ENCODE measurements around the gene TMC5.
A peak's percentile ranks its signal among the peaks of the same experiment; 100 is the strongest.
"Not testable (repeated sequence)": the region's sequence is repeated elsewhere in the genome, so short reads cannot be mapped to it uniquely, and the experiment has no call there.

TMC5 gene

GRCh38 chr16:19512297-19512696 is 94.6 kb downstream of the TMC5 start:
- no peak for DNase-seq

- DNase-seq = no peak
These were observed 95.8 kb downstream of the TMC5 start for GRCh38 chr16:19513377-19514053.

GRCh38 chr16:19515757-19516156 is 98.1 kb downstream of the TMC5 start:
- DNase-seq = no peak

GRCh38 chr16:19517424-19518089 is 99.9 kb downstream of the TMC5 start:
- no peak for DNase-seq

- DNase-seq = no peak
These were observed 100.7 kb downstream of the TMC5 start for GRCh38 chr16:19518388-19518787.

- DNase-seq = peak; percentile 39
These were observed 103.2 kb downstream of the TMC5 start for GRCh38 chr16:19520861-19521331.

- peak; percentile 98 for DNase-seq
These were observed 104.1 kb downstream of the TMC5 start, which contains the start of gene GDE1 for GRCh38 chr16:19521471-19522396. Gene GDE1, minus strand, starts transcription at chr16:19522098. Its CDS starts 134 bp downstream, at chr16:19521964.

GRCh38 chr16:19522397-19522732 is 104.7 kb downstream of the TMC5 start:
- no peak for DNase-seq

- no peak for DNase-seq
These were observed 105.1 kb downstream of the TMC5 start for GRCh38 chr16:19522760-19523159.

GRCh38 chr16:19523184-19523558 is 105.5 kb downstream of the TMC5 start:
- no peak for DNase-seq

GRCh38 chr16:19523559-19524355 is 106.1 kb downstream of the TMC5 start, which contains the start of gene CCP110:
Gene CCP110, plus strand, starts transcription at chr16:19523942. Its CDS starts 3,940 bp downstream, at chr16:19527882.
- DNase-seq = peak; percentile 98

GRCh38 chr16:19524356-19524615 is 106.6 kb downstream of the TMC5 start:
- no peak for DNase-seq

GRCh38 chr16:19524616-19525384 is 107.1 kb downstream of the TMC5 start:
- peak; percentile 70 for DNase-seq

GRCh38 chr16:19525385-19525723 is 107.7 kb downstream of the TMC5 start:
- DNase-seq = no peak

GRCh38 chr16:19527161-19527560 is 109.5 kb downstream of the TMC5 start:
- no peak for DNase-seq

GRCh38 chr16:19528666-19529065 is 111.0 kb downstream of the TMC5 start:
- DNase-seq = no peak

GRCh38 chr16:19532601-19533000 is 114.9 kb downstream of the TMC5 start:
- DNase-seq = no peak

GRCh38 chr16:19540241-19540970 is 122.7 kb downstream of the TMC5 start:
- DNase-seq = no peak

- peak; percentile 37 for DNase-seq
These were observed 124.6 kb downstream of the TMC5 start for GRCh38 chr16:19542138-19542821.

GRCh38 chr16:19543278-19543996 is 125.8 kb downstream of the TMC5 start:
- DNase-seq = not testable (repeated sequence)
